Stimulated activated CD8-positive, alpha-beta memory T cell treated with anti-CD3 and anti-CD28 coated beads, Interleukin-7, amount 100 ng/mL, for 1 hour (primary cell): ENCODE measurements around the gene PNPLA5.

Experiments
- DNase-seq, 2 donors: peaks; one replicate each; pipeline ENCODE4 v3.0.0-alpha.2; 2020; ENCODE audit warnings: low read depth in 2 of 2

The PNPLA5 gene

DNA sequence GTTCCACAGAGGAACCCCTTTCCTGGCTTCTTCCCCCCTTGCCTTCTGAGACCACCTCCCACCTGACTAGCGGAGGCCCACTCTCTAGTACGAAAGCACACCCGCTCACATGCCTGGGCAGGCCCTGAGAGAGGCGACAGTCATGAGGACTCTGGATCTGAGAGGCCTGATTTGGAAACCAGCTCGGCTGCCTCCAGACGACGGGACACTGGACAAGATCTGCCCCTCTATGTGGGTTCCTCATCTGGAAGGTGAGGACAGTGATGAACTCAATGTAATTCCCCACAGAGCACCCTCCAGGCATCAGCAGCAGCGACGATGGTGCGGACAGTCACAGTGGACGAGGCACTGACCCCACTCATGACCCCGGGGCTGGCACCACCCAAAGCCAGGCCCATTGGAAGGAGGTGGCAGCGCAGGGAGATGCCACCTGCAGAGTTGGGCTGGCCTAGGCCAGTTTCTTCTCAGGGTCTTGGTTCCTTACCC is 37.0 kb downstream of the PNPLA5 start:
- DNase-seq: no peak

DNA sequence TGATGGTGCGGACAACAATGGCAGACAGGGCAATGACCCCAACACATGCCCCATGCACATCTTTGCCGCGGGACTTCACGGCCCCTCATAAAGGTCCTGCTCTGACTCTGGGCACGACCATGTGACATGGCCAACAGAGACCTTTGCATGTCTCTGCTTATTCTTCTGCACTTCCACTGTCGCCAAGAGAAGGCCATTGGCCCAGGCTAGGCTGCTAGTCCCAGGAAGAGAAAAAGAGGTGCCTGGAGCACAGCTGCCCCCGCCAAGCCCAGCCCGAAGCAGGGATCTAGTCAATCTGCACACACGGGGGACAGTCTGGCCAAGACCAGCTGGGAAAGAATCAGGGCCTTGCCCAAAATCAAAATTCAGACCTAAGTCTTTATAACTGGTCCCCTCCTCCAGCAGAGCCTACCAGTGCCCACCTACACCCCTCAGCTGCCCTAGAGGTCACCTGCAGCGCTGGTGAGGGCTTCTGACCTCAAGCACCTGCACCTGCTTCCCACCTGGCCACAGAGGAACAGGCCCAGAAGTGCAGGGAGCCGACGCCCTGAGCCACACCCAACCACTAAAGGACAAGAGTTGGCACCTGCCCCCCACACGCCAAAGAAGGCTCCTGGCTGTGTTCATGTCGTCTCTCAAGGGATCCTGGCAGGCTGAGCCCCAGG is 37.6 kb downstream of the PNPLA5 start:
- no peak for DNase-seq

DNA sequence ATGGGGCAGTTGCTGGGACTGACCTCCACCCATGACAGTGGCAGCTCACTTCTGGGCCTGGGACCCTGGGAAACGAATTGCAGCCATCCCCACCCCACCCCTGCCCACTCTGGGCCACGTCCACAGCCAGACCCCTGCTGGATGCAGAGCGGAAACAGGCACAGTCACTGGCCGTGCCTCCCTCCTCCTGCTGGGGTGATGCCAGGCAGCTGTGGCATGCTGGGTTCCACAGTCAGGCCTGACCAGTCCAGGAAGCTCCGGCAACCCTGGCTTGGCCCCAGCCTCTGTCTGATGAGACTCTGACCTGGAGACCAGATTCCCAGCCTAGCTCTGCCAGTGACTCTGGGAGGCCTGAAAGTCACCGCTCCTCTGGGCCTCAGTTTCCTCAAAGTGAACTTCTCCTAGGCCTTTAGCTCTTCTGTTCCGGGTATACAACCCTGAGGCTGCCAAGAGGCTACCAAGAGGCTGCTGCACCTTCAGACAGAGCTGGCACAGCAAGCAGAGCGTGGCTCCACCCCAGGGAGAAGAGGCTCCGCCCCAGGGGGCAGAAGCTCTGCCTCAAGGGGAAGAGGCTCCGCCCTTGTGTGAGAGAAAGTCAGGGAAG is 38.4 kb downstream of the PNPLA5 start:
- DNase-seq: no peak

DNA sequence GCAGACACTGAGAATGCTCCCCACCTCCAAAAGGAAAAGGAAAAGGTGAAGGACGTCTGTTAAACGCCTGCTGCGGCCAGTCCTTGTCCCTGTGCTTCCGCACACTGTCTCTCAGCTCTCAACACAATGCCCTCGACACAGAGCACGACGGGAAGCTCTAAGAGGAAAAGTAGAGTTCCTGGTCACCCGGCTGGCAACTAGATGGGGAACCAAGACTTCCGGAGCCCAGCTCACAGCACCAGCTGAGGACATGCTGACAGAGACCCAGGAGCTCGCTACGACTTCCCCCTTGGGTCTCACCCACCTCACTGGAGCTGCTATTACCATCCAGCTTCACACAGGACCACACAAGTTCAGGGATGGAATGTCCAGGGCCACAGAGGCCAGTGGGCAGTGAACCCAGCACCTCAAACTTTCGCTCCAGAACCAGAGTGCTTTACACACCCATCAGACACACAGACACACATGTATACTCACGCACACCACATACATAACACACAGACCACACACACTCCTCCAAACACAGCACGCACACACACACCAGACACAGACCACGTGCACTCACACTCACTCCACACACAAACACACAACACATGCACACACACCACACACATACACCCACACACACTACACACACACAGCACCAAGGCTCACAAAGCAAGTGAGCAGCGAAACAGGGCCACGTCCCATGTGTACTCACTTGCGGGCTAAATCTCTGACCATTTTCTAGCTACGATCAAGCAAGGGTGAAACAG is 39.1 kb downstream of the PNPLA5 start:
- no peak for DNase-seq

DNA sequence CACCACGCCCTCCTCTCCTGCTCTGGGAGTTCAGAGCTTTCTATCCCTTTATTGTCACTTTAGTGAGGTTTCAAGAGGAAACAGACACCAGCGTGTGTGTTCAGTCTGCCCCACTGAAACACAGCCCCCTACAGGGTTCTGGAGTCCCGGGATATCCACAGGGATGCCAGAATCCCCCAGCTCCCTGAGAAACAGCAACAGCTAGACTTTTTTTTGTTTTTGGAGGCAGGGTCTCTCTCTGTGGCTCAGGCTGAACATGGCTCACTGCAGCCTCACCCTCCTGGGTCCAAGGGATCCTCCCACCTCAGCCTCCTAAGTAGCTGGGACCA is 39.9 kb downstream of the PNPLA5 start:
- no peak for DNase-seq

DNA sequence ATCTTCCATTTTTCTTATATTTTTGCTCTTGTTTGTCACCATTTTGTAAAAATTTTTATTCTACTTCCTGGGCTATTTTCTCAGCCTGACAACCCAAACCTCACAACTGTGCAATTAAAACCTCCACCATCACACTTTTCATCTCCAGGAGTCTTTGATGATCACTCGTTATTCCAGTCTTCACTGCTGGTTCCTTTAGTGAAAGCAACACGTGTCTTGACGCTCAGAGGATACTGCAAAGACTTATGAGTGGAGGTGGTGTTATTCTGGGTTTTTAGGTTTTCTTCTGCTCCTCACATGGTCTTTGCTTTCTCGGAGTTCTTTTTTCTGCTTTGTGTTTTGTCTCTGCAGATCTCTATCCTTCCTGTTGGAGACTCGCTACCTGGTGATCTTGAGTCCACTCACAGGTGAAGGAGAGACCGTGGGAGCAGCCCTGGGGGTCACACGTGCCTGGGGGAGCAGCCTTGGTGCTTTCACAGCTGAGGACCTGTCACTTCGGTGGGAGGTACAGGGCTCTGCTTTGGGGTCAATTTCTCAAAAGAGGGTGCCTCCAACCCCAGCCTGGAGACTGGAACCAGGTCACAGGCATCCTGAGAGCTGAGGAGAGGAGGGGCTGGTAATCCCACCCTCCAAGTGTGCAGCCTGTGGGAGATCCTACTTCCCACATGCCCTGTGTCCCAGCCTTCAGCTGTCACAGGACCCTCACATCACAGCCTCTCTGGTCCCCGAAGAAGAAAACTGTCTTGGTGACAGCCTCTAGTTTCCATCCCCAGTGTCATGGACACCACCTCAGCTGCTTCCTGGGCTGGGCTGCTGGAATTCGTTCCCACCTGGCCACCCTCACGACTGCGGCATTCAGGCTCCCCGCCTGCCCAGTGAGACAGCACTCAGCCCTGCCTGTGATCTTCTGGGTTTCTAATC is 40.5 kb downstream of the PNPLA5 start:
- DNase-seq: no peak

DNA sequence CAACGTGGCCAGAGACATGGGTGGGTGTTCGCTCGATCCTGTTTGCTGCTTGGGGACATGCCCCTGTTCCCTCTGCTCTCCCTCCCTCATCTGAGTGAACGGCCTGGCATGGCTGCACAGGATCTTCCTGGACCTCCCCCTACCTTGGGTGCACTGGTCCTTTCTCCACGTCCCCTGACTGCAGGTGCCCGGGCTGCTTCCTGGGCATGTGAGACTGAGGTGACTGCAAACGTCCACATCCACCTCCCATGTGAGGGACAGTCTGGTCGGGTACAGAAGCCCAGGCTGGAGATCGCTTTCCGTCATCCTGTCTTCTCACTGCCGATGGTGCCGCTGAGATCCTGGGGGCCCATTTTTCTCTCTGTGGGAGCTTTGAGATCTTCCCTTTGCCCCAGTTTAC is 41.3 kb downstream of the PNPLA5 start:
- no peak for DNase-seq

DNA sequence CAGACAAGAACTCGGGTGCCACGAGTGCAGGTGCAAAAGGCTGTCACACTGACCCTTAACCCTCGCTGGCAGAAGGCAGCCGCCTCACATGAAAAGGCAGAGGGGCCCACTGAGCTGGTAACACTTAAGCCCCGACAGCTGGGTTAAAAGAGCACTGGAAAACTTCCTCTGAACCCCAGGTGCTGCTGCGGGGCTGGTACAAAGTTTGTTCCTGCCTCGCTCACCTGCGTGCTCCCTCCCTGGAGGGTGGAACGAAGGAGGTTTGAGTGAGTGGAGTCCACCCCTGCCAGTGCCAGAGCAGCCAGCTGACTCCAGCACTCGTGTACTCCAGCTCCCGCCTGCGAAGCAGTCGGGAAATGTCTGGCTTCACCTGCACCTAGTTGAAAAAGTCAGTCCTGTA is 42.1 kb downstream of the PNPLA5 start:
- no peak for DNase-seq

DNA sequence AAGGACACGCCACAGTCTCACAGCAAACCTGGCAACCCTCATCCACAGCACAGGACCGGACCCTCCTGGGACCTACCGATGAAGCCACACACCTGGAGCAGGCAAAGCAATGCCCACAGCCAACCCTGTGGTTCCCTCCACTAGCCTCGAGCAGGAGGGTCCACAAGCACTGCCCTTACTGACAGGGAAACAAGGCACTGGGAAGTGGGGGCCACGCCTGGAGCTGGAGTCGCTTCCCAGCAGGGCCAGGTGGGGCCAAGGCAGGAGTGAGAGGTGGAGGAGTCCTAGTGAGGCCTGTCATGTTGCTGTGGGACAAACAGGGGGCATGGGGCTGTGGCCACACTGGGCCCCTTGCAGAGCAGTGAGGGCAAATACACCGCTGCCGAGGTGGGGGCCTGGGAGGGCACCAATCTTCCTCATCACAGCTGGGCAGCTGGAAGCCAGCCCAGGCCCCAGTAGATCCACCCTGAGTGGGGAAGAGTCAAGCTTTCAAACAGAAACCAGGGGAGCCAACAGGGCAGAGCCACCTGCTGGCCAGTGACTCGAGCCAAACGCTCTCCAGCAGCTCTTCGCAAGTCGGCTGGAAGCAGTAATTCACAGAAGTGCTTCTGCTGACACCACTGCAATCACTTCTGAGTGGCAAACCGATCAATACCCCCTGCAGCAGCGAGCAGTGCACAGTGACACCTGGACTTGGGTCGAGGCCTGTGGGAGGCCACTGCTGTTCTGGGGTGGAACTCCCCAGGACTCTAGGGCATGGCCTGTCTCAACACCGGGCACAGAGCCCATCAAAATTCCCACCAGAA is 43.2 kb downstream of the PNPLA5 start:
- no peak for DNase-seq

DNA sequence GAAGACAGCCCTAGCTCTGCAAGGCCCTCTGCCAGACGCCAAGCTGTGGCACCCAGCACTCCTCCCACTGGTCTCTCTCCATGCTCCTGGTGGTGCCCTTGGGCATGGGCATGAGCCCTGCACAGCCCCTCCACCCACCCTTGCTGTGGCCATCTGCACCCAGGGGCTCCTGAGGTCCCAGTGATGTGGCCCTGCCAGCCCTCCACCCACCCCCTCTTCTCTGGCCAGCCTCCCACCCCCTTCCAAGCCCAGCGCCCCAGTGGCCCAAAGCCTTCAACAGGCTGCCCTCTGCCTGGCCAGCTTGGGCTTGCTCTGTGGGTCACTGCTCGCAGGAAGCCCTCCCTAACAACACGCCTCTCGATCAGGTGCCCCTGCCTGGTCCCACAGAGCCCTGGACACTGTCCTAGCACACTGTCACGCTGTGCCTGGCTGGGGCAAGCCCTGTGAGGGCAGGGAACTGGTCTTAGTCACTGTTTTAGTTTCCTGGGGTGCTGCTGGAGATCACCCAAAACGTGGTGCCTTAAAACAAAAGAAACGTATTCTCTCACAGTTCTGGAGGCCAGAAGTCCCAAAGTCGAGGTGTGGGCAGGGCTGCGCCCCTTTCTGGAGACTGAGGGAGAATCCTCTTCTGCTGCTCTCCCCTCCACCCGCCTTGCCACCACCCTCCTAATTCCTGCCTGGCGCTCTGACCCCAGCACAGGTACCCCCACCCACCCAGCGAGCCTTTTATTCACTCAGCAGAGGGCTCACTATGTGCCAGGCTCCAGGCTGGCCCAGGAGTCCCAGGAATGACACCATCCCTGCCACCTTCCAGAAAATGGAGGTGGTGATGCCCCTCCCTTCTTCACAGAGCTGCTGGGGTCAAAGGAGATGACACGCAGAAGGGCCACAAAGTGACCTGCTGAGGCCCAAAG is 44.2 kb downstream of the PNPLA5 start:
- no peak for DNase-seq

DNA sequence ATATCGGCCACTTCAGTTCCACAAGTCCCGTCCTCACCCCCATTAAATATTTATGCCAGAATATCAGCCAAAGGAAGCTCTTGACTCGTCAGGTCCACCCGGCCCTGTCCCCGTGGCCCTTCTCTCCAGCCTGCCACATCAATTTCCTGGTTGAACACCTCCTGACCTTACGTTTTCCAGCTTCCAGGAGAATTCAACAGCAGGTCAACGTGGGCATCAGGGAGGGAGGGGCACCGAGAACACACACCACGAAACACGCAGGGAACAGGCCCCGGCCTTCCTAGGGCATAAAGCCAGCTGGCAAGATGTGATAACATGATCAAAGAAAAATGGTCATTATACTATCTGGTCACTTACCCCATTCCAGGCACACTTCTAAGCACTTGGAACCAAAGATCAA is 44.8 kb downstream of the PNPLA5 start:
- DNase-seq: no peak

DNA sequence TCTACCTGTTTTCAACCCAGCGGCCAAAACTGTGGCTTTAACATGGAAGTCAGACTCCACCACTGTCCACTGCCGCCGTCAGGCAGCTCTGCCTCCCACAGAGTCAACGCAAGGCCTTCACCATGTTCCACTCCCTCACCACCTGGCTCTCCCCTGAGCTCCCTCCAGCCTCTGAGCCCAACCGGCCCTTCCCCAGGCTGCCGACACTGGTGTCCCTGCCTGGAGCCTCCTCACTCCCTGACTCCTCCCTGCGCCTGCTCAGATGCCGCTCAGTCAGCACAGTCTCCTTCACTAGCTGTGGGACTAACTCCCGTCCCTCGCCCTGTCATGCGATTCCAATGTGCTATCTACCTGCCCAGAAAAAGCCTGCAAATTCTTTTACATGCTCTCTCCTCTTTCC is 45.8 kb downstream of the PNPLA5 start:
- DNase-seq: no peak

DNA sequence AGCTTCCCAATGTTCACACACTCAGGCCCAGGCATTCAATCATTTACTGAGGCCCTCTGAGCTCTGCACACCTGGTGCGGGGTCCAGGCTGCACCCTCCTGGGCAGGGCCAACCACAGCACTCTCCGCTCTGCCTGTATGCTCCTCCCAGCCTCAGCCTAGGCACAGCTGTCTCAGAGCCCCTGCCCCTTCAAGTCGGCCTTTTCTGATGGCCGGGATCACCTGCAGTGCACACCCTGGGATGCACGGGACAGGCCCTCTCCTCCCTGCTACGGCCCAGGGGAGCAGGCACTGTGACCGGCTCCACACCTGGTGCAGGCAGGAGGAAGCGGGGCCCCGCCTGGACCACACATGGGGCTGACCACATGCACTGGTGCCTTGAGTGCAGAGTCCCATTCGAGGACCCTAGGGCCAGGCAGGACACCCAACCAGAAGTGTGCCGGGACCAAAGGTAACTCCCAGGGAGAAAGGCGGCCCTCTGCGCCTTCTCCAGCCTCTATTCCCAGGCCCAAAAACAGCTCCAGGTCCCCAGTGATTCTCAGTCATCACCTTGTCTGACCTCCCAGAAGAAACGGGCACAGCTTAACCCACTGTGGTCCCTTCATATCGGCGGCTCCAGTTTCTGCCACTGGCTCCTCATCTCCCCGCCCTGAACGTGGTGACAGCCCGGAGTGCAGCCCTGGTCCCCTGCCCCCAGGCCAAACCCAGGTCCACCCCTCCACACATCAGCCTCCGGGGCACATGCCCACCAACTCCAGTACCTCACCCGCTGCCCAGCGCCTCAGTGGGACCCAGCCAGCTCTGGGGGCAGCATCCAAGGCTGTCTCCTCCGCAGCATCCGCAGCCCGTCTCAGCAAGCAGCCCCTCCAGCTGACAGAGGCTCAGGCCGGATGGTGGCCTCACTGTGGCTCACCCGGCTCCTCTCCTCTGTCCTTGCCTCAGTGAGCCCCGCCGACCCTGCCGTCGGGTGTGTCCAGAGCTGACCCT is 47.0 kb downstream of the PNPLA5 start:
- no peak for DNase-seq

DNA sequence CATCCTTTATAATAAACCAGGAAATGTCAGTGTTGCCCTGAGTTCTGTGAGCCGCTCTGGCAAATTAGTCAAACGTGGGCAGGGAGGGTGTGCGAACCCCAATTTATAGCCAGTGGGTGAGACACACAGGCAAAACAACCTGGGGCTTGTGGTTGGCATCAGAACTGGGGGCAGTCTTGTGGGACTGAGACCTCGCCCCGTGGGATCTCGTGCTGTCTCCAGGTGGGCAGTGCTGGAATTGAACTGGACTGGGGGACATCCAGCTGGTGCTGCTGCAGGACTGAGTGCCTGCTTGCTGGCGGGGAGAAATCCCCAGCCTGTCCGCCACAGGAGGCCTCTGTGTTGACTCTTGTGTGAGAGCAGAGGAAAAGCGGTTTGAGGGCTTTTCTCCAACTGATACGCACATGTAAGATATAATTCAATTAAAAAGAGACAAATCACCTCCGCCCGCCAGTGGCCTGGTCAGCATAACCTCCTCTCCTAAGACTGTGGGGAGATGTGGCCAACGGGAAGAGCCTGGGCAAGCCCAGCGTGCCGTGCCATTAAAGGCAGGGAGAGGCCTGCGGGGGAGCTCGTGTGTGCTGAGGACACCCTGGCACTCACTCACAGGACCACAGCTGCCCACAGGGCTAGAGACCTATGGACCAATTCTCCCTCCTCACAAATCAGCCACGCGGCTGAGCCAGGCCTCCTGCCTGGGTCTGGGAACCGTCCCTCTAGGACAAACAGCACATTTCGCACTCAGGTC is 47.9 kb downstream of the PNPLA5 start:
- DNase-seq: no peak

DNA sequence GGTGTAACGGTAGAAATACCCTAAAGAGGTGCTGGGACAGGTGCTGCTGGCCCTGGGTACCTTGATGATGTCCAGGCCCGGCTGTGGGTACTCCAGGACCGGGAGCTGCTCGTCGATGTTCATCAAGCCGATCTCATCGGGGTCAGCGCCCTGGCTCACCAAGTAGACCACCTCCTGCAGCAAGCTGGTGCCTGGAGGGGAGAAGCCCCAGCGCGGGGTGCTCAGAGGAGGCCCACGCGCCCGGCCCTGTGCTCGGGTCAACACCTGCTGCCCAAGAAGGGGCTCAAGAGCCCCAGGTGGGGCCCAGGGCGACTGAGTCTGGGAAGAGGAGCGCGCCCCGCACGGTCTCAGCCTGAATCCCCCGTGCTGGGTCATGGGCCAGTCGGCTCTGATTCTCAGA is 50.1 kb downstream of the PNPLA5 start:
- no peak for DNase-seq

DNA sequence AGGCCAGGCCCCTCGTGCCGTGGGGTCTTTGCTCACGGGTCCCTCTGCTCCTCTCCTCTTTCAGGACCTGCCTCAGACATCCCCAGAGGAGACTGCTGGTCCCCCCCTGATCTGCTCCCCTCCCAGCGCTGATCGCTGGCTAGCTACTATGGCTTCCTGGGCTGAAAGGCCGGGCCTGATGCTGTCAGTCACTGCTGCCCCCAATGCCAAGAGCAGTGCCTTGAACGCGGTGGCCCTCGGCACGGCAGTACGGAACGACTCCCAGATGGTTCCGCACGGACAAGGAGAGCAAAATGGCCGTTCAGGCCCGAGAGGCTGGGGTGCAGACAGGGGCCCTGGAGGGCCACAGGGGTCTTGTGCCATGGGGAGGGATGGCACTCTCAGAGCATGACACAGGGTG is 51.0 kb downstream of the PNPLA5 start:
- DNase-seq: no peak

DNA sequence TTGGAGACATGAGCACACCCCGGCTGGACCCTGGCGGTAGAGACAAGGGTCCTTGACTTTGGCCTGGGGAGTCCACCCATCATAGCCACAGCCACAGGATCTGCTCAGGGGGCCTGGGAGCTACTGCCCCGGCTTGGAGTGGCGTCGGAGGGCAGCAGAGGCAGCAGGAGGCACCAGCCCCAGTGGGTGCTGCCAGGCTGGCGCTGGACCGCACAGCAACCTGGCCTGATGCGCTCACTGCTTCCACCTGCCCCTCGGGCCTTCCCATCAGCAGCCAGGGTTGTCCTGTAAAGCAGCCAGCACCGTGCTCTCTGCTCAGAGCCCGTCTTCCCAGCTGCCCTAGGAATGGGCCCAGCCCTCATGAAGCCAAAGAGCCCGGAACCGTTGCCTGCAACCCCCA is 51.4 kb downstream of the PNPLA5 start:
- DNase-seq: no peak

DNA sequence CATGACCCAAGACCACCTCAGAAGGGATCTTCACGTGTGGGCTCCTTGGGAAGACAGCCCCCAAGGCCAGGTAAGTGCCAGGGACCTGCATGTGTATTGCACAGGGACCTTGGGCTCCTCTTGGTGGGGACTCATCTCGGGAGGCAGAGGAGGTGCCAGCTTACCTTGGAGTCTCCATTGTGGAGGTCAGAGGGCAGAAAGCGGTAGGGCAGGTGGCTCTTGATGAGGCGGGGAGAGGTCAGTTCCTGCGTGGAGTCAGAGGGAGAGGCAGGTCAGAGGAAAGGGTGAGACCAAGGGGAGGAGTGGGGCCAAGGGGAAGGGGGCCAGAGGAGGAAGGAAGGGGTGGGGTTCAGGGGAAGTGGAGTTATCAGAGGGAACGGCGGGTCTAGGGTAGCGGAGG is 52.0 kb downstream of the PNPLA5 start:
- DNase-seq: no peak
